Osteoblast (primary cell): ENCODE results near the gene ZNF860. TPM values are rescaled to one million over a fixed set of nuclear protein-coding genes. Genes with fewer than 3 reads are reported as not detected.

Experiments
- DNase-seq: peaks from one replicate; pipeline ENCODE4 v3.0.0; 2011; ENCODE audit warnings: low spot score, mixed read lengths; ENCODE audit not compliant: insufficient read length; ENCODE audit errors: missing footprints
- H2AFZ ChIP-seq: 2 replicates; pipeline ENCODE4 v1.6.0; 2011; ENCODE audit warnings: mild to moderate bottlenecking, low read length
- H3K27ac ChIP-seq: 2 replicates; pipeline ENCODE4 v1.5.1; 2011; ENCODE audit warnings: mild to moderate bottlenecking, low read depth, low read length, moderate library complexity
- H3K27me3 ChIP-seq: 2 replicates; pipeline ENCODE4 v1.6.0; 2012; ENCODE audit warnings: mild to moderate bottlenecking, control low read depth, inconsistent platforms, low read length, moderate library complexity; ENCODE audit not compliant: insufficient read depth
- H3K36me3 ChIP-seq: 2 replicates; pipeline ENCODE4 v1.5.1; 2011; ENCODE audit warnings: mild to moderate bottlenecking, low read length, control low read depth, moderate library complexity; ENCODE audit not compliant: insufficient read depth
- H3K4me1 ChIP-seq: 2 replicates; pipeline ENCODE4 v1.5.1; 2011; ENCODE audit warnings: mild to moderate bottlenecking, low read length, control low read depth, moderate library complexity; ENCODE audit not compliant: insufficient read depth
- H3K4me2 ChIP-seq: 2 replicates; pipeline ENCODE4 v1.6.0; 2011; ENCODE audit warnings: mild to moderate bottlenecking, low read length; ENCODE audit not compliant: insufficient read depth
- H3K4me3 ChIP-seq: fragments of 200-600 bp; sonication (generic); 3 replicates; pipeline ENCODE4 v1.5.1; 2012; ENCODE audit warnings: mild to moderate bottlenecking, low read length, inconsistent platforms; ENCODE audit not compliant: insufficient read depth
- H3K79me2 ChIP-seq: 2 replicates; pipeline ENCODE4 v1.6.0; 2012; ENCODE audit warnings: mild to moderate bottlenecking, low read length, control low read depth, inconsistent platforms; ENCODE audit not compliant: insufficient read depth
- H3K9me3 ChIP-seq: 2 replicates; pipeline ENCODE4 v1.5.1; 2011; ENCODE audit warnings: low read depth, low read length, control low read depth
- H4K20me1 ChIP-seq: 2 replicates; pipeline ENCODE4 v1.6.0; 2012; ENCODE audit warnings: mild to moderate bottlenecking, low read length, control low read depth; ENCODE audit not compliant: insufficient read depth
- total RNA-seq: library from RNA; depleted of rRNA; stranded (reverse); fragments of >200 nt; gene quantifications from 2 replicates; pipeline ENCODE4 v1.2.3, GENCODE V29; 2012
- TF ChIP-seq, protein P1 (sequence below): IDR thresholded peaks from 2 replicates; pipeline ENCODE4 v1.5.1; 2011; ENCODE audit warnings: mild to moderate bottlenecking, low read depth, low read length, moderate library complexity; ENCODE audit errors: extremely low read depth

The ZNF860 gene
- total RNA-seq, 1 donor, result 0.72 TPM

DNA sequence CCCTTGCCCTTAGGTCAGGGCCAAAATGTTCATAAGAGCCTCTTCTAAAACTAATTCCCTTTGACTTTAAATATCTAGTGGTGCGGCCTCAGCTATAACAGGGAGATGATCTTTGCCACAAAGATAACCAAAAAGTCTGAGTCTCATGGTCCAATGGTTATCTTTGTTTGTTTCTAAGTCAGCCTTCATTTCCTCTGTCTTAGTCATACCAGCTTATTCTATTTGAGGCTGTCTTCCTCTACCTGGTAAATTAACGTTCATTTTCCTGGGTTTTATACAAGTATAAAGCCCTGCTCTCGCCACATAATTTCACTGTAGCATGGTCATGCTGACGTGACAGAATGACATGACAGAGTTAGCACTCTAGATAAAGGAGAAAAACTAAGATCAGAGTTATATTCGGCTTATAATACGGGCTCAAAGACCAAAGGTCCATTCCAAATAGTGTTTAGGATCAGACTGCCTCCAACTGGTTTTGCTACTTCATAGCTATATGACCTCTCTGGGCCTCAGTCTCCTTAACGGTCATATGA, 18.4 kb downstream of the ZNF860 start:
- TF ChIP-seq, protein P1, sequence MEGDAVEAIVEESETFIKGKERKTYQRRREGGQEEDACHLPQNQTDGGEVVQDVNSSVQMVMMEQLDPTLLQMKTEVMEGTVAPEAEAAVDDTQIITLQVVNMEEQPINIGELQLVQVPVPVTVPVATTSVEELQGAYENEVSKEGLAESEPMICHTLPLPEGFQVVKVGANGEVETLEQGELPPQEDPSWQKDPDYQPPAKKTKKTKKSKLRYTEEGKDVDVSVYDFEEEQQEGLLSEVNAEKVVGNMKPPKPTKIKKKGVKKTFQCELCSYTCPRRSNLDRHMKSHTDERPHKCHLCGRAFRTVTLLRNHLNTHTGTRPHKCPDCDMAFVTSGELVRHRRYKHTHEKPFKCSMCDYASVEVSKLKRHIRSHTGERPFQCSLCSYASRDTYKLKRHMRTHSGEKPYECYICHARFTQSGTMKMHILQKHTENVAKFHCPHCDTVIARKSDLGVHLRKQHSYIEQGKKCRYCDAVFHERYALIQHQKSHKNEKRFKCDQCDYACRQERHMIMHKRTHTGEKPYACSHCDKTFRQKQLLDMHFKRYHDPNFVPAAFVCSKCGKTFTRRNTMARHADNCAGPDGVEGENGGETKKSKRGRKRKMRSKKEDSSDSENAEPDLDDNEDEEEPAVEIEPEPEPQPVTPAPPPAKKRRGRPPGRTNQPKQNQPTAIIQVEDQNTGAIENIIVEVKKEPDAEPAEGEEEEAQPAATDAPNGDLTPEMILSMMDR, result no peak
- H2AFZ ChIP-seq, result no peak overlapping the region

DNA sequence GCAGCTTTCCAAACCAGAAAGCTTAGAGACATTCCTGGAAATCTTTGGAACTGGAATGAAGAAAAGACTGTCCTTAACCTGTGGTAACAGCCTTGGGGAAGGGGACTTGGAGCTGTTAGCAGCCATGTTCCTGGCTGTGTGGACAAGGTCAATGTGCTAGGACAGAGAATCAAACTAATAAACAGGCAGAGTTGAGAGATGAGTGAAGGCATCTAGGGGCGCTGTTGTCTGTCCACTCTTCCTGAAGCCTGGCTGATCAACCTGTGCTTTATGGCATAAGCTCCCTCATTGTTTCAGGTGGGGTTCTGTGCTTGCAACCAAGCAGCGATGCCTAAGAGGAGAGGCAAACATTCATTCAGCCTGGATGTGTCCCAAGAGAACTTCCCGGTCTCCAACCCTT, 19.3 kb downstream of the ZNF860 start:
- no peak for DNase-seq
- Histone ChIP-seq H3K4me3 (no peak overlapping the region), H3K36me3 (no peaks in the 10 kb centered on the region), H4K20me1 (no peaks in the 10 kb centered on the region), H3K79me2 (no peaks in the 10 kb centered on the region), H3K4me2 (no peak overlapping the region), H3K9me3 (no peaks in the 10 kb centered on the region), H2AFZ (no peak overlapping the region), H3K27ac (no peak overlapping the region), H3K27me3 (no peaks in the 10 kb centered on the region), H3K4me1 (peaks cover 12% of the 10 kb centered on the region)
- TF ChIP-seq, protein P1, result no peak

More for the DNA sequence above, 18.4 kb downstream of the ZNF860 start:
- H3K4me3 ChIP-seq, result no peak overlapping the region
- H3K27ac ChIP-seq, result no peak overlapping the region
- no peak overlapping the region for H3K4me2 ChIP-seq
- no peaks in the 10 kb centered on the region for H3K79me2 ChIP-seq
- DNase-seq, result no peak
- no peaks in the 10 kb centered on the region for H3K27me3 ChIP-seq
- H3K9me3 ChIP-seq, result no peaks in the 10 kb centered on the region
- no peaks in the 10 kb centered on the region for H3K36me3 ChIP-seq
- no peaks in the 10 kb centered on the region for H4K20me1 ChIP-seq
- peaks cover 12% of the 10 kb centered on the region for H3K4me1 ChIP-seq

DNA sequence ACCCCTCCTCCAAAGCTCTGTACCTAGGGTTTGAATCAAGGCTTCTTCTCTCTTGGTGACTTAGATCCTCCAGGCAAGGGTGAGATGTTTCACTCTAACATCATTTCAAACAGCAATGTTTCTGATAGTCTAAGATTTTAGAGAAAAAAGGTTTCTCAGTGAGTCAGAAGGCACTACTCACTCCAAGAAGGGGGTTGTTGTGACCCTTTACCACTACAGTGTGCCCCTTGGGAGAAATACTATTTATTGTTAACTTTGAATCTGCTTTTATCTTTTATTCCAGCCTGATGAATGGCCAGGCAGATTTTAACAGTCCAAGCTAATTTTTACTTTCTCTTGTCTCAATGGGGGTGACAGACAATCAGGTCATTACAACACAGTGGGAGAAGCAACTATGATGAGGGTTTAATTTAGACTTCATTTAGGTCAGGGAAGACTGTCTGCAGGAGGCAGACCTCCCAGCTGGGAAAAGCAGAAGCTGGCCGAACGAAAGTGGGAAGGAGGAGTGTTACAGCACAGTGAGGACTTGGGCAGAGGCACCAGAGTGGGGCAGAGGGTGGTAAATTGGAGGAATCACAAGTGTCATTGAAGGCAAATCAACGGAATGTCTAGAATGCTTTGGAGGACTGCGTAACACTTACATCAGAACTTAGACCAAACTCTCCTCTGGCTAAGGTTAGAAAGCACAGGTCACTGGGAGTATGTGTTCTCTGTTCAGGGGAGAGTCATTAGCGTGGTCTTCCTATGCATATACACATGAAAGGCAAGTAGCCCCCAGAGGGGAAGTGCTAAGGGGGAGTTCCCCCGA, 21.2 kb downstream of the ZNF860 start:
- Histone ChIP-seq H3K4me3 (no peak overlapping the region), H3K27me3 (peaks cover 2% of the 10 kb centered on the region), H4K20me1 (no peaks in the 10 kb centered on the region), H3K79me2 (no peaks in the 10 kb centered on the region), H3K4me1 (peaks cover 12% of the 10 kb centered on the region), H3K27ac (no peak overlapping the region), H2AFZ (no peak overlapping the region), H3K9me3 (no peaks in the 10 kb centered on the region), H3K36me3 (no peaks in the 10 kb centered on the region), H3K4me2 (peak overlapping the region; percentile 6)
- TF ChIP-seq, protein P1, result no peak
- peak; percentile 49 for DNase-seq

DNA sequence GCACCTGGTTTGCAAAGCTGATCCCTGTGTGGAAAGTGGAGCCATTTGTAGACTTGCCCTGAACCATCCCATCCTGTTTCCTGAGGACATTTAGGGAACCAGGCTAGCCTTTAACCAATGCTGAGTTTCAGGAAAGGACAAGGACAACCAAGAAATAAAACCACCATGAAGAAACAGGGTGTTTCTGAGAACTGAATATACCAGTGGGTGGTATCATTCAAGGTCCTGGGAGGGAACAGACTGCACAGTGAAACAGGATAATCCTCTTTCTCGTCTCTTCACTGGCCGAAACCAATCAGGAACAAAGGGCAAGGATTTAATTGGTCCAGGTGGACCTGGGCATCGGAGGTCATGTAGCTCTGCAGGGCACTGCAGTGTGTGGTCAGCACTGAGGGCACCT, 21.8 kb downstream of the ZNF860 start:
- no peak for DNase-seq
- H3K27me3 ChIP-seq, result peaks cover 2% of the 10 kb centered on the region
- no peak overlapping the region for H3K27ac ChIP-seq
- H3K4me1 ChIP-seq, result peaks cover 12% of the 10 kb centered on the region
- H3K36me3 ChIP-seq, result no peaks in the 10 kb centered on the region
- TF ChIP-seq, protein P1, result no peak
- no peak overlapping the region for H3K4me3 ChIP-seq
- no peak overlapping the region for H2AFZ ChIP-seq
- no peaks in the 10 kb centered on the region for H3K9me3 ChIP-seq
- H4K20me1 ChIP-seq, result no peaks in the 10 kb centered on the region
- no peak overlapping the region for H3K4me2 ChIP-seq
- H3K79me2 ChIP-seq, result no peaks in the 10 kb centered on the region
